Smooth muscle cell (in vitro differentiated cells): Measurements from ENCODE around the gene EDA. TPM values are rescaled to one million over a fixed set of nuclear protein-coding genes. Genes with fewer than 3 reads are reported as not detected.

ENCODE experiments used
- DNase-seq: peaks from one replicate; lab custom pipeline; 2025; ENCODE audit not compliant: unreplicated experiment; lab: John Stamatoyannopoulos, UW
- H2AFZ ChIP-seq: fragments of 200-600 bp; sonication (generic); 2 replicates; pipeline ENCODE4 v1.6.0; 2016; ENCODE audit warnings: antibody characterized with exemption, low read depth, mild to moderate bottlenecking
- H3F3A ChIP-seq: fragments of 200-600 bp; sonication (generic); 2 replicates; pipeline ENCODE4 v1.6.0; 2017; ENCODE audit warnings: antibody characterized with exemption, low read depth
- H3K27ac ChIP-seq: fragments of 200-600 bp; sonication (generic); 2 replicates; pipeline ENCODE4 v1.5.1; 2016; ENCODE audit warnings: low read depth, mild to moderate bottlenecking
- H3K27me3 ChIP-seq: fragments of 200-600 bp; sonication (generic); 2 replicates; pipeline ENCODE4 v1.6.1; 2016; ENCODE audit warnings: low read depth, mild to moderate bottlenecking
- H3K36me3 ChIP-seq: fragments of 200-600 bp; sonication (generic); 2 replicates; pipeline ENCODE4 v1.5.1; 2016; ENCODE audit warnings: low read depth
- H3K4me1 ChIP-seq: fragments of 200-600 bp; sonication (generic); 2 replicates; pipeline ENCODE4 v1.5.1; 2016; ENCODE audit warnings: low read depth
- H3K4me2 ChIP-seq: fragments of 200-600 bp; sonication (generic); 2 replicates; pipeline ENCODE4 v1.6.0; 2016; ENCODE audit warnings: mild to moderate bottlenecking
- H3K4me3 ChIP-seq: fragments of 200-600 bp; sonication (generic); 2 replicates; pipeline ENCODE4 v1.5.1; 2016; ENCODE audit warnings: mild to moderate bottlenecking
- H3K79me2 ChIP-seq: fragments of 200-600 bp; sonication (generic); 2 replicates; pipeline ENCODE4 v1.6.0; 2016; ENCODE audit warnings: low read depth, mild to moderate bottlenecking
- H3K9ac ChIP-seq: fragments of 200-600 bp; sonication (generic); 2 replicates; pipeline ENCODE4 v1.6.0; 2016; ENCODE audit warnings: low read depth
- H3K9me3 ChIP-seq: fragments of 200-600 bp; sonication (generic); replicated peaks from 2 replicates; pipeline ENCODE4 v1.5.1; 2016; ENCODE audit warnings: low read depth
- H4K20me1 ChIP-seq: fragments of 200-600 bp; sonication (generic); 2 replicates; pipeline ENCODE4 v1.6.0; 2016; ENCODE audit warnings: low read depth
- WGBS: methylation state at CpG from one replicate; pipeline ENCODE4 v1.1.7; 2016; ENCODE audit warnings: low lambda C conversion rate; 5-methylcytosine and 5-hydroxymethylcytosine counted together
- polyA plus RNA-seq: library from polyadenylated mRNA; unstranded; fragments of >200 nt; fragmentation: Nextera tagmentation; extraction: Ambion mirVana; gene quantifications from 2 replicates; pipeline ENCODE4 v1.2.1, GENCODE V29; 2016
- total RNA-seq: library from RNA; depleted of rRNA; stranded (reverse); fragments of >200 nt; gene quantifications from 2 replicates; pipeline ENCODE4 v1.2.3, GENCODE V29; 2014
- TF ChIP-seq, protein P1 (sequence below): fragments of 200-600 bp; sonication (generic); IDR thresholded peaks from 2 replicates; pipeline ENCODE4 v1.5.1; 2017; ENCODE audit warnings: borderline replicate concordance, mild to moderate bottlenecking, antibody characterized with exemption; ENCODE audit not compliant: insufficient read depth, poor library complexity, severe bottlenecking

Gene EDA
- total and polyA plus RNA-seq, 2 experiments from 2014 or later, result 2.0 TPM; not detected in 1

DNA sequence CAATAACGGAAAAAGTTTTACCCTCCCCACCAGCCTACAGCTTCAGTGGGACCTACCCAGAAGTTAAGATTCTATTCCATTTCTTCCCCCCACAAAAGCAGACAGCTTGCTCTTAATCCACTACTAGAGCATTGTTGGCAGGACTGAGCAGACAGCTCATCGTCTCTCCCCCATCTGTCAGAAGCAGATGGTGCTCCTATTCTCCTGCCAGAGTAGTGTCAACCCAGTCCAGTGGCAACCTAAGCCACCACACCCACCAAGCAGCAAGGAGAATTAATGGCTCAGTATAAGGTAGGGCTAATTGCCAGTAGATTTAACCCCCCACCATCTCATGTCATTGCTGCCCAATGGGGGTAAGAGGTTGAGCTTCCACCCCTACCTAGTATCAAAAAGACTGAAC lies 371.8 kb downstream of the EDA start:
- TF ChIP-seq, protein P1, sequence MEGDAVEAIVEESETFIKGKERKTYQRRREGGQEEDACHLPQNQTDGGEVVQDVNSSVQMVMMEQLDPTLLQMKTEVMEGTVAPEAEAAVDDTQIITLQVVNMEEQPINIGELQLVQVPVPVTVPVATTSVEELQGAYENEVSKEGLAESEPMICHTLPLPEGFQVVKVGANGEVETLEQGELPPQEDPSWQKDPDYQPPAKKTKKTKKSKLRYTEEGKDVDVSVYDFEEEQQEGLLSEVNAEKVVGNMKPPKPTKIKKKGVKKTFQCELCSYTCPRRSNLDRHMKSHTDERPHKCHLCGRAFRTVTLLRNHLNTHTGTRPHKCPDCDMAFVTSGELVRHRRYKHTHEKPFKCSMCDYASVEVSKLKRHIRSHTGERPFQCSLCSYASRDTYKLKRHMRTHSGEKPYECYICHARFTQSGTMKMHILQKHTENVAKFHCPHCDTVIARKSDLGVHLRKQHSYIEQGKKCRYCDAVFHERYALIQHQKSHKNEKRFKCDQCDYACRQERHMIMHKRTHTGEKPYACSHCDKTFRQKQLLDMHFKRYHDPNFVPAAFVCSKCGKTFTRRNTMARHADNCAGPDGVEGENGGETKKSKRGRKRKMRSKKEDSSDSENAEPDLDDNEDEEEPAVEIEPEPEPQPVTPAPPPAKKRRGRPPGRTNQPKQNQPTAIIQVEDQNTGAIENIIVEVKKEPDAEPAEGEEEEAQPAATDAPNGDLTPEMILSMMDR, result no peak
- H3K9ac ChIP-seq, result no peak overlapping the region
- H3K27ac ChIP-seq, result no peak overlapping the region
- H3K79me2 ChIP-seq, result no peaks in the 10 kb centered on the region
- H3K27me3 ChIP-seq, result no peaks in the 10 kb centered on the region
- H3K9me3 ChIP-seq, result no peaks in the 10 kb centered on the region
- H3F3A ChIP-seq, result no peaks in the 10 kb centered on the region
- H4K20me1 ChIP-seq, result no peaks in the 10 kb centered on the region
- no peak overlapping the region for H2AFZ ChIP-seq
- no peak for DNase-seq
- 73% methylated on average over 2 of the region's 2 CpGs for WGBS
- H3K4me2 ChIP-seq, result no peak overlapping the region
- no peak overlapping the region for H3K4me3 ChIP-seq
- H3K36me3 ChIP-seq, result no peaks in the 10 kb centered on the region
- H3K4me1 ChIP-seq, result no peaks in the 10 kb centered on the region

DNA sequence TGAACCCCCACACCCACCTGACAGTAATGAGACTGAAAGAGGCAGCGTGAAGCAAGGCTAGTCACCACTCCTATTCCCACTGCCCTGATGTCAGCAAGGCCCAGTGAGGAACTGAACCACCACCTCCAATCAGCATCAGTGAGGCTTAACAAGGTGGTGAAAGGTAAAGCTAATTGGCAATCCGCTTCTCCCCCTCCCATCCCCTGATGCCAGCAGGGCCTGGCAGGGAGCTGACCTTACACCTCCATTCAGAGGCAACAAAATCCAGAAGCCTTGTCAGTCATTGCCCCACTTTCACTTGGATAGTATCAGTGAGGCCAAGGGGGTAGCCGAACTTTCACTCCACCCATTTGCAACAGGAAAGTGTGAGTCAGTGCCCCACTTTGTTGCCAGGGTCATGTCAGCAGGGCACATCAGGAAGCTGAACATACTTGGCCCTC lies 373.1 kb downstream of the EDA start:
- H2AFZ ChIP-seq, result no peak overlapping the region
- no peaks in the 10 kb centered on the region for H3K79me2 ChIP-seq
- WGBS, result 69% methylated on average over 3 of the region's 3 CpGs
- no peak for DNase-seq
- H3K27ac ChIP-seq, result no peak overlapping the region
- H3K9me3 ChIP-seq, result no peaks in the 10 kb centered on the region
- TF ChIP-seq, protein P1, result no peak
- H3K4me2 ChIP-seq, result no peak overlapping the region
- no peaks in the 10 kb centered on the region for H4K20me1 ChIP-seq
- H3K27me3 ChIP-seq, result no peaks in the 10 kb centered on the region
- H3K36me3 ChIP-seq, result no peaks in the 10 kb centered on the region
- no peaks in the 10 kb centered on the region for H3F3A ChIP-seq
- no peak overlapping the region for H3K4me3 ChIP-seq
- H3K9ac ChIP-seq, result no peak overlapping the region
- H3K4me1 ChIP-seq, result no peaks in the 10 kb centered on the region

DNA sequence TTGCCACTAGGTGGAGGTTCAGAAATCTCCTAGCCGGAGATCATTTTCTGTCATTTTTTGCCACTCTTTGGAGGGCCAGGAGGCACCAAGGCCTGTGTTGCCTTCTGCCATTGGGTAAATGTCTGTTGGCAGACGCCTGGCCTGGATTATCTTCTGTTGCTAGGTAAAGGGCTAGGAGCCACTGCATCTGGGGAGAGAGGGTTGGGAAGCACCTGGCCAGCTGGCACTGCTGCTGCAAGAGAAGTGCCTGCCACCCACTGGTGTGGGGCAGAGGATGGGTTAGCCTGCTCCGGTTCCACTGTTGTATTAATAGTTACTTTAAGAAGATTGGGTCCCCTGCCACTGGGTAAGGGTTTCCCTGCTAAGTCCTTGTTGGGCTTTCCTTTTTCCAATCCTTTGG lies 375.8 kb downstream of the EDA start:
- Histone ChIP-seq H3K4me3 (no peak overlapping the region), H3K79me2 (no peaks in the 10 kb centered on the region), H3K36me3 (no peaks in the 10 kb centered on the region), H3K27ac (no peak overlapping the region), H3F3A (no peaks in the 10 kb centered on the region), H3K9me3 (no peaks in the 10 kb centered on the region), H3K27me3 (no peaks in the 10 kb centered on the region), H3K4me1 (no peaks in the 10 kb centered on the region), H3K9ac (no peak overlapping the region), H4K20me1 (no peaks in the 10 kb centered on the region), H3K4me2 (no peak overlapping the region), H2AFZ (no peak overlapping the region)
- 76% methylated on average over 3 of the region's 3 CpGs for WGBS
- TF ChIP-seq, protein P1, result no peak
- DNase-seq, result no peak

DNA sequence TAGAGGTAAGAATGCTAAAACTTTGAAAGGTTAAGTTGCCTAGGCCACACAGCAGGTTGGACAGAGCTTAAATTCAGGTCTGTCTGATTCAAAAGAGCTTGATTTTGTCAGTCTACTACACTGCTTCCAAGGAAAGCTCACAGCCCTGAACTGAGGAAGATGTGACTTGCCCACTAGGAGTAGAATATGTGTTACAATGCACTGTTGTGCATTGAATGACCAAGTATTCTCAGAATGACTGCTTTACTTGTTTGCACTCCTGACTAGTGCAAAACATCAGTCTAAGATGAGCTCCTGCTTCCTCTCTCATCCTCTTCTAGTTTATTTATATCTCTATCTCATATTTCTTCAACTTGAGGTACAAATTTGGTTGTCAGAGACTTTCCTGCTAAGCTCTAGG lies 377.6 kb downstream of the EDA start:
- no peaks in the 10 kb centered on the region for H3K79me2 ChIP-seq
- DNase-seq, result no peak
- TF ChIP-seq, protein P1, result no peak
- no peaks in the 10 kb centered on the region for H3K36me3 ChIP-seq
- H3K27ac ChIP-seq, result no peak overlapping the region
- H3K4me3 ChIP-seq, result no peak overlapping the region
- no peak overlapping the region for H3K9ac ChIP-seq
- no peaks in the 10 kb centered on the region for H3K27me3 ChIP-seq
- H3F3A ChIP-seq, result no peaks in the 10 kb centered on the region
- no peak overlapping the region for H3K4me2 ChIP-seq
- no peaks in the 10 kb centered on the region for H4K20me1 ChIP-seq
- H2AFZ ChIP-seq, result no peak overlapping the region
- H3K4me1 ChIP-seq, result no peaks in the 10 kb centered on the region
- H3K9me3 ChIP-seq, result no peaks in the 10 kb centered on the region
